Endometrial microvascular endothelial cells (primary cell): ENCODE data around the gene FIBCD1. TPM values are rescaled to one million over a fixed set of nuclear protein-coding genes. Genes with fewer than 3 reads are reported as not detected.

Experiments used
- in situ Hi-C: cut with HindIII; loops from 2 replicates; pipeline ENCODE4 v1.10.0; 2017; ENCODE audit warnings: low sequenced_read_pairs, low pct_unique_long_range_greater_than_20kb; ENCODE audit errors: inconsistent ontology term
- total RNA-seq: library from RNA; depleted of rRNA; stranded (reverse); fragments of >200 nt; gene quantifications from one replicate; pipeline ENCODE4 v1.2.3, GENCODE V29; 2015; ENCODE audit errors: inconsistent ontology term

The FIBCD1 gene
- total RNA-seq, 1 donor from 2014 or later = under 0.01 TPM

DNA sequence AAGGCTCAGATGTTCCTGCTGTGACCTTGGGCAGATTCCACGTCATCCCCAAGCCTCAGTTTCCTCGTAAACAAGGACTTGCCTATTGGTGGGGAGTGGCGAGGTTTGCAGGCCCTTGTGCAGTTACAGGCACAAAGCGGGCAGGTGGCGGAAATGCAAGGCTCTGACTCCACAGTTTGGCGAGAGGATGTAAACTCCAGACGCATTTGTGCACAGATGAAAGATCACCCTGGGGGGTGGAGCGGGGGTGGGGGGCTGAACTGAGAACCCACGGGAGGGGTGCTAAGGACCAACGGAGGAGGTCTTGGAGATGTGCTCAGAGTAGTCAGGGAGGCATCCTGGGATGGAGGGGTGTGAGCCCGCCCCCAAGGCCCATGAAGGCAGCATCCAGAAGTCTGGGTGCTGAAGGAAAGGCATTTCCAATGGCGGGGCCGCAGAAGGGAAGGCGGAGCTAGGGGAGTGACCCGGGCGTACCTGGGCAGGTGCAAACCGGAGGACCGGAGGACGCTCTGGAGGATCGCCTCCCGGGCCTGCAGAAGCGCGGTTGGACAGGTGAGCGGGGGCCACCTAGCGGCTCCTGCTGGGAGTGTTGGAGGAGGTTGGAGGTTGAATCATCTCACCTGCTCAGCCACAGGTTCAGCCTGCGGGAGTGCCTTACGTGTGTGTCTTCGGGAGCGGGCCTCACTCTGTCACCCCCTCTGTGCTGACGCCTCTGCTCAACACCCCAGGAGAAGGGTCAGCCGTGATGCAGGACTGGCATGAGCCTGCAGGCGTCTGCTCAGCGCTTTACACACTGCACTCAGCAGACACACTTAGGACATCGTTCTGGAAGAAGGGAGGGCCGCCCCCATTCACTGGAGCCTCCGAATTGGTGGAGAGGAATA is 1.9 kb upstream of the FIBCD1 start:
- in situ Hi-C loops = no loop called here

DNA sequence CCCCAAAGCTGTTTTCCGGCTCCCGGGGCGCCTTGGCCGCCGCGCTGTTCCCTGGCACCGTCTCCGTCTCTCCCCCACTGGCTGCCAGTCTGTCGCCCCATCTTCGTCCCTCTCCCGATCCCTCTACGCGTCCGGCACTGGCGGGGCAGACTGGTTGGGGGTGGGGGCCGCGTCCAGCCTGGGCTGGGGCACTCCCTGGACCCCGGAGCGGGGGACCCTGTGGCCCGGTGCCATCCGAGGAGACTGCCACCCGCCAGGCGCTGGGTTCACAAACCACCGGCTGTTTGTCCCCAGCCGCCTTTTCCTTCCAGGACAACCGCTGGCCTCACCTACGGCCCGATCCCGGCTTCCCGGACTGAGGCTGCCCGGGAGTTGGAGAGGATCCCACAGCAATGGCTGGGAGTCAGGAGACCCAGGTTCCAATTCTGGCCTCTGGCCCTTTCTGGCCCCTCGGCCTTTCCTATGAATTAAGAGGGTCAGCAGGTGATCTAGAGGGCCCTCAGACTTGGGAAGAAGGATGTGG is 1.0 kb upstream of the FIBCD1 start:
- in situ Hi-C loops = no loop called here

DNA sequence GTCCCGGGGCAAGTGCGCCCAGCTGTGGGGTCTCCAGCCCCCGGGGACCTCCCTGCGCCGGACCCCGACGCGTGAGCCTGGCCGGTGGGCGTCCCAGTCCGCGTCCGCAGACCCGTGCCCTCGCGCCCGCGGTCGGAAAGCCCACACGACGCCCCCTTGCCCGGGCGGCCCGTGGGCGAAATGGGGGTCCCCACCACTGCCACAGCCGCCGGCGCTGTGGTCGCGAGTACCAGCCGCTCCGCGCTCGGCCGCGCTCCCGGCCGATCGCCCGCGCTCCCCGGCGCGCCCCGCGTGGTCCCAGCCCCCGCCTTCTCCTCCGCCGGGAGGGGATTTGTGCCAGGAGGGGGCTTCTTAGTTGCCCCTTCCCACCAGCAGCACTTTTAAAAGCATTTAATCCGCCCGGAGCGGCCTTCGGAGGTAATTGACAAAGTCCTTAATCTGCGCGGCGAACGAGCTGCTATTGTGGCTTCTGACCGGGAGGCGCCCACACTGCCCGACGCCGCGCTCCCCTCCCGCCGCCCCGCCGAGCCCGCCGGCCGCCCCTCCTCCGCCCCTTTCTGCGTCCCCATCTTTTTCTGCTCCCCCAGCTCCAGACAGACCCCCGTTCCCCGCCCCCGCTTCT is 469 bp upstream of the FIBCD1 start:
- in situ Hi-C loops = no loop called here

DNA sequence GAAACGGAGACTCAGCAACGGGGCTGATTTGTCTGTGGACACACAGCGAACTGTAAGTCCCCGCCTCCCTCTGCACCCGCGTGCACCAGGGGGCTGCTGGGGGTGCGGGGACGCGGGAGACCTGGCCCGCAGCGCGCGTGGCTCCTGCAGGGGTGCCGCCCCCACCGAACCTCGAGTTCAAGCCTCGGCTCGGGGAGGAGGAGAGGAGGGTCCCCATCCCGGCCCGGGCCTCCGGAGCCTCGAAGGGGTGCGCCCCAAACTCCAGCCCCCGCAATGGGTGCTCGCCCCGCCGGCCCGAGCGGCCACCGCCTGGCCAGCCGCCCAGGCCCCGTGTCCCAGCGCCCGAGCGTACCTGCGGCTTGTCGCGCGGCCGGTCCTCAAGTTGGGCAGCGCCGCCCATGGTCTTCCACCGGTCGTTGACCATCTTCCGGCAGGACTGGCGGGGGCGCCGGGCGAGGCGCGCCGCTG is 829 bp downstream of the FIBCD1 start:
- in situ Hi-C loops = no loop called here

DNA sequence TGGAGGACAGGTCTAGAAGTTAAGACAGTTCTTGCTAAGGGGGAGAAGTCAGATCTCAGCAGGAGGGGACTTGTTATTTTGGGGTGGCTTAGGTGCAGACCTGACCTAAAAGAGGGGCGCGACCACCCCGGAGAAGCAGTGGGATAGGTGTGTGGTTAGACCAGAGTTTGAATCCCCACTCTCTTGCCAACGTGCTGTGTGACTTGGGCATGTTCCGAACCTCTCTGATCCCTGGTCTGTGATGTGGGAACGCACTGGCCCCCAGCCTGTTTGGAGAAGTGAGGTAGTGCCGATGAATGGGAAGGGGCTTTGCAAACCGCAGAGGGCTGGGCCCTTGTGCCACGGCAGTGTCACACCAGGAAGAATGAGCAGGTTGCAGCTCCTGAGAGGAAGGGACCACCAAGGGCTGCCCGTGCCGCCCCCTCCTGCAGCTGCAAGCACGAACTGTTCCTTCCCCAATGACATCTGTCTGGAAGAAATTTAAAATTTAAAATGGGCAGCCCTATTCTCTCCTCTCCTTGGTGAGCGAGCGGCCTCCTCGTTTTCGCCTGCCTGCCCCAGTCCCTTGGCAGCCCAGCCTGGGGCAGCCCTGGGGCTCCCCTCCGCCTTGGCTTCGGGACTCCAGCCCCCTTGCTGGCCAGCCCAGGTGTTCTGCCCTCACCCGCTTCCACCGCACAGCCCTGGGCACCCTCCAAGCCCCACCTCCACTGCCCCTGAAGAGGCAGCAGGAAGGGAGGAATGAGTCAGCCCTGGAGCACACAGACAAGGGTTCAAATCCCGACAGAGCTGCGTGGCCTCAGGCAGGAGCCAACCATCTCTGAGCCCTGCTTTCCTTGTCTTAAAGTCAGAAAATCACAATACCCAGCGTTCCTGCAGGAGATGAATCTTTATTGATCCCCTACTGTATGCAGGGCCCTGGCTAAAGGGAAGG is 1.6 kb downstream of the FIBCD1 start:
- in situ Hi-C loops = no loop called here

DNA sequence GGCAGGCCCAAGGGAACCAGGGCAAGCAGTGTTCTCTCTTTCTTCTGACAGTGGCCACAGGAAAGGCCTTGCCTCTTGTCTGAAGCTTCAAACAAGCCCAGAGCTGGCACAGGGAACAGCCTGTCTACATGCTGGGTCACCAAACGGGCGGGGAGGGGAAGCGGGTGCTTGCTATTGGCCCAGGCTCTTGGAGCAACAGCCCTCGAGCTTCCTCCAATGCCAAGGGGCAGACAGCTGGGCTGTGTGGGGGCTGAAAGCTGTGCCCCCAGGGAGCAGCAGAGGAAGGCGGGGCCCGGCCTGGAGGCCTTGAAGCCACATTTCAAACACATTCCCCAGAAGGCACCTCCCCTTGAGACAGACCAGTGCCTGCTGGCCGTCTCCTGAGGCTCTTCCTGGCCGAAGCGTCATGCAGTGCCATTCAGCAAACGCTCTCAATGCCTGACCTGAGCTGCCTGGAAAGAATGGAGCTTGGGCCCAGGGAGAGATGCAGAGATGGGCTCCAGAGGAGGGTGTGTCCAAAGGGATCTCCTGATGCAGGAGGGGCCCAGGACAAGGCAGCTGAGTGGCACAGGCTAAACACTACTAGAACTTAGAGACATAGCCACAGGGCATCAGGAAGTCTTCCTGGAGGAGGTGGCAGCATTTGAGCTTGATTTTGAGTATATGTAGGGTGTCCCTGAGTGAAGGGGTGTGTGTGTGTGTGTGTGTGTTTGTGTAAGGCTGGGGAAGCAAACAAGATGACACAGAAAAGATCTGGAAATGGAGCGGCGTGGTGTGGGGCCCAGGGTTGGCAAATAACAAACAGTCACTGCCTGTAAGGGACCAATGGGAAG is 2.5 kb downstream of the FIBCD1 start:
- in situ Hi-C loops = no loop called here

DNA sequence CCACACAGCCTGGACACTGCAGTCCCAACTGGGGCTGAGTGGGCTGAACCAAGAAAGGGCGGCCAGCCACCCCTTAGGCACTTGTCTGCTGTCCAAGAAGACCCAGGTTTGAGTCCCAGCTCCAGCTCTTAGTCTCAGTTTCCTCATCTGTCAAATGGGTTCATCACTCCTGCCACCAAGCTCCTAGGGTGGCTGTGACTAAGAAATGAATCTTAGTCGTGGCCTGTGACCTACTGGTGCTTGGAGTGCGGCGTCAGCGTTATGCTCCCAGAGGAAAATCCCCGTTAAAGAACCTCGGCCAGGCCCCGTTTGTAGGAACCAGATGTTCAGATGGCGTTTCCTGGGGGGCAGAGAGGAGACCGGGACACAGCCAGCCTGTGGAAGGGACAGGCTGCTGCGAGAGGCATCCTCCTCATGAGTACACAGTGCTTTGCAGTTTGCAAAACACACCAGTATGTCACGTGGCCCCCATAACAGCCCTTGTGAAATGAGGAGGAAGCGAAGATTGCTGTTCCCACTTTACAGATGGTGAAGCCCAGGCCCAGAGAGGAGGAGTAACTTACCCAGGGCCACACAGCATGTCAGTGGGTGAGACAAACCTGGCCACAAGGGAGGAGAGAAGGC is 3.3 kb downstream of the FIBCD1 start:
- in situ Hi-C loops = no loop called here

DNA sequence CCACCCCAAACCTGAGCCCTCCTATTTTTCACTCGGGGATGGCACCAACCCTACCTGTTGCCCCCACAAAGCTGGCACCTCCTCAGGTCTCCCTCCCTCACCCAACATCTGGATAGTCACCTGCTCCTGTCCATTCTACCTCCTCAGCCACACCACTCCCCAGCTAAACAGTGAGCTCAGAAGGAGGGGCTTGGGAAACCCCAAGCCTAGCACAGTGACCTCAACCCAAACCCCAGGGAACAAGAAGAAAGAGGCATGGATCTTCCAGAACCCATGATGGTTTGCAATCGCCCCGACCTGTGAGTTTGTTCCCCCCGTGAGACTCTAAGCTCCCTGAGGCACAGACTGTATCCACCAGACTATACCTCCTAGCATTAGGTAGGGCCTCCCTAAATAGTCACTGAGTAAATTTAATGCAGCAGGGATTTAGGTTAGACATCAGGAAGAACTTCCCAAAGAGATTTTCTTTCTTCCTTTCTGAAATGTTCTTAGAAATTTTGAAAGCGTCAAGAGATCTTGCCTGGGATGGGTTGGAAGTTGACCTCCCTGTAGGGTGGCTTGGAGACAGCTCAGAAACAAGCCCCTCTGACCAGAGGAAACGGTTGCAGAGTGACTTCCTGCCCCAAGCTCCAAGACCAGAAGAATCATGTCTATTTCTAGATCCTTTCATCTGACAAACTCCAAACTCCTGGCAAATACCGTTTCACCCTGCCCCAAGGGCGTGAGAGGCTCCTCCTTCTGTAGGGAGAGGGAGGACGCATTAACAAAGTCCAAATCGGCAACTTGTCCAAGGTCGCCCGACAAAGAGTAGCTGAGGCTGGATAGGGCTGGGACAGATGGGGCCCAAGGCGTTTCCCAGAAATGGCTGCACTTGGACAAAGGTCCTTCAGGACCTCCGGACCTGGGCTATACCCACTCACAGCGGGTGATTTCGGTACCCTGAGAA is 4.1 kb downstream of the FIBCD1 start:
- in situ Hi-C loops = no loop called here

DNA sequence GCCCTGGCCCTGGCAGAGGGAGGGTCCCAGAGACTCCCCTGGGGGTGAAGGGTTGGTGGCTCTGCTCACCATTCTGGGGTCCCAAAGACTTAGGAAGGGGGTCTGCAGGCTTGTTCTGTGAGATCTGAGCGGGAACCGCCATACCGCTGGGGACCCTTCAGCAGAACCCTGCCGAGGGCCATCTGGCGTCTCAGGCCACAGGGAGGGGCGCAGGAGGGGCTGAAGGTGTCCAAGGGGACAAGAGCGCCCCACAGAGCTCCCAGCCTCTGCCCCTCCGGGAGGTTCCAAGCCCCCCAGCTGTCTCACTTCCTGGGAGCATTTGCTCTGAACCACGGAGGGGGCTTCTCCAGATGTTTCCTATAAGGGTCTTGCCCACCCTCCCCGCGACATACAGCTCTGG is 4.8 kb downstream of the FIBCD1 start:
- in situ Hi-C loops = no loop called here

DNA sequence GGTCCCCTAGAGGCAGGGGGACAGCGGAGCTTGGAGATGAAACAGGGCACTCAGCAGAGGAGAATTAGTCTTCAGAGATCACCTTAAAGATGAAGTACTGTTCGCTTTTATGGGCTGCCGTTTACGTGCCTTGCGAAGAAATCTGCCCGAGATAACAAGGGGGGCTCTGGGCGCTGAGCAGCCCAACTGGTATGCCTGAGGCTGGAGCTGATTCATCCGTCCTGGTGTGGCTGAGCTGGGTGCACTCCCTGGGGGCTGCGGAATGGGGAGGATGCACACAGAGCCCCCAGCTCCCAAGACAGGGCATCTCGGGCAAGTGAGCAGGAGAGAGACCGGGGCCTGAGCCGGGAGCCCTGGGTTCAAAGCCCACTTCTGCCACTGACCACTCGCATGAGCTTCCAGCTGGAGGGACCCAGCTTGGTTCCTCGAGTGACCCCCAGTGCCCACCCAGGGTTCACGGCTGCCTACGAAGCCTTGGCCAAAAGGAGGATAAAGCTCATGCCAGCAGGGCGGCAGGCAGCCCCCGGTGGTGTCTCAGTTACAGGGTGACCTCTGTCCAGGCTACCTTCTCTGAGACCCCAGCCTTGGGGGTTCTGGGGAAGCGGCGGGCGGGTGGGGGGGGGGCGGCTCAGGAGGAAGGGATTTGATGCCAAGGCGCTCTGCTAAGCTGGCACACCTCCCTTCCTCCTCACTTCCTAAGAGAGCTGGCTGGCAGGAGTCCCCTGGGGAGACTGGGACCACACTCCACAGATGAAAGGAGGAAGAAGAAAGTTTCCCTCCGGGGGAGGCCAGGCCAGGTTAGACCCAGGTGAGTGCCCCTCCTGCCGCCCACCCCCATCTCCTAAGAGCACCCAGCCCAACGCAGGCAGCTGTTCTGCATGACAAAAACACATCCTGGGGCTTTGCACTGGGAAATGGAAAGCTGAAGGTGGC is 5.7 kb downstream of the FIBCD1 start:
- in situ Hi-C loops = no loop called here

DNA sequence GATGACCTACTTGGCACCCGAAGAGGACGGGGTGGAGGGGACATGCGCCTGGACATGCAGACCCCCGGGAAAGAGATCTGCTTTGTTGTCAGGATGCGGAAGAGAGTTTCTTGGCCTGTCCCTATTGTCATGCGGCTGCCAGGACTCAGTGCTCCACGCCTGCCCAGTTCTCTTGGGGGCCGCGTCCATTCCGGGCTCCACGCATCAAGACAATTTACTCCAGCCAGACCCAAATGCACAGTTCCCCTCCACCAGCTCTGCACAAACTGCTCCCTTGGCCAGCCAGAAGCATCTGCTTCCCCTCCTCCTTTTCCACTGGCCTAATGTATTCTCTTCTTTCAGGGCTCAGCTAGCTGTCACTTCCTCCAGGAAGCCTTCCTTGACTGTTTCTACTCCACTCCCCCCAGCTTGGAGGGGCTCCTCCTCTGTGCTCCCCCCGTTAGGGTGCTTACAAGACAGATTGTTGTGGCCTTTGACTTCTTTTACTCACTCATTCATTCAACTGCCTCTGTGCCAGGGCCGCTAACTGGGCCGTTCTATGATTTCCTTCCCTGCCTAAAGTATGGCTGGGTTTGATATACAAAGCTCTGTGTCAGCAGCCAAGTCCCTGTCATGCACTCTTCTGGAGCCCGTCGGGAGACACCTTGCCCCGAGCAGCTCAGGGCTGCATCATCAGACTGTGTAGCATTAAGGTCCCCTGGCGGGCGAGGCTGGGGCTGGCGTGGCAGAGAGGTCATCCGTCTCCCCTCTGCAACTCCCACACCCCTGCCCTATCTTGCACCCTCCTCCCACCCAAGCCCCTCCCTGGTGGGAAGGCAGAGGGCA is 6.6 kb downstream of the FIBCD1 start:
- in situ Hi-C loops = no loop called here

DNA sequence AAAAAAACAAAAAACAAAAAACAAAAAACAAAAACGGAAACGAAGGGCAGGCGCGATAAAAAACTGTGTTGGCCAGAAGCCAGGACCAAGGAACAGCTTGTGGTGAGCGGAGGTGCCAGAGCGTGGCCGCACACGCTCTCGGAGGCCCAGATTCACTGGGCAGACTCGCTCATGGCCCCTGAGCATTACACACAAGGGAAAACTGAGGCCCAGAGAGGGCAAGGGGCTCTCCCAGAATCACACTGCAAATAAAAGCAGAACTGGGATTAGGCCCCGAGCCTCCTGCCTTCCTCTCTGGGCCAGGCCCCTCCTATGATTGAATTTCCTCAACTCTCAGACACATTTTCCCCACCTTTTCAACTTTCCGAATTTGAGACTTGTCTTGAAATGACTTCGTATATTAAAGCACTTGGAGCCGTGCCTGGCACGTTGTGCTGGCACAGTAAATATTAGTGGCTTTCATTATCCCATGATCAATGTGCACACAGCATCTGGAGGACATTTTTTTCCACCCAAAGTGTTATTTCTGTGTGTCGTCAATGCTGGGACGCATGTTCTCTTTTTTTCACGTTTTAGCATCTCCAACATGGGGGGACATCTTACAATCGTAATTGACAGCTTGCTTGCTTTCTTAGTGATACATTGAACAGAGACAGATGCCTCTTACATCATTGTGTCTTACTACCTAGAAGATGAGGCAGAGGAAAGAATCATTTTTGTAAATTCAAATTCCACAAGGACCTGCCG is 7.4 kb downstream of the FIBCD1 start:
- in situ Hi-C loops = no loop called here

DNA sequence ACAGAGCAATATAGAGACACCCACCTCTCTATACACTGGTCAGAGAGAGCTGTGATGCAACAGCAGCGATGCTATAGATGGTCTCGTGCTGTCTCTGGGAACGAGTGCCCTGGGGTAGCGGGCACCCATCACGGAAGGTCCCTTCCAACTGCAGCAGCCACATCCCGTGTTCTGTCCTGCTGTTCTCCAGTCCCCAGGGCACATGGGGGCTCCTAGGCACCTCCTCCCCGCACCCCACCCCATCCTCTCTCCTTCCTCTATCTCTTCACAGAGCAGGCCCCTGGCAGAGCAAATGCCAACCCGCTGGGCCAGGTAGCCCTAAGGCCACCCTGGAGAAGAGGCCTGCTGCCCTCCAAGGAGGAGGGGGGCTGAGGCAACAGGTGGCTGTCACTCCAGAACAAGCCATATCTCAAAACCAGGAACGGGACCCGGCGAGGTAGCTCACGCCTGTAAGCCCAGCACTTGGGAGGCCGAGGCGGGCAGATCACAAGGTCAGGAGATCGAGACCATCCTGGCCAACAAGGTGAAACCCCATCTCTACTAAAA is 8.2 kb downstream of the FIBCD1 start:
- in situ Hi-C loops = no loop called here

DNA sequence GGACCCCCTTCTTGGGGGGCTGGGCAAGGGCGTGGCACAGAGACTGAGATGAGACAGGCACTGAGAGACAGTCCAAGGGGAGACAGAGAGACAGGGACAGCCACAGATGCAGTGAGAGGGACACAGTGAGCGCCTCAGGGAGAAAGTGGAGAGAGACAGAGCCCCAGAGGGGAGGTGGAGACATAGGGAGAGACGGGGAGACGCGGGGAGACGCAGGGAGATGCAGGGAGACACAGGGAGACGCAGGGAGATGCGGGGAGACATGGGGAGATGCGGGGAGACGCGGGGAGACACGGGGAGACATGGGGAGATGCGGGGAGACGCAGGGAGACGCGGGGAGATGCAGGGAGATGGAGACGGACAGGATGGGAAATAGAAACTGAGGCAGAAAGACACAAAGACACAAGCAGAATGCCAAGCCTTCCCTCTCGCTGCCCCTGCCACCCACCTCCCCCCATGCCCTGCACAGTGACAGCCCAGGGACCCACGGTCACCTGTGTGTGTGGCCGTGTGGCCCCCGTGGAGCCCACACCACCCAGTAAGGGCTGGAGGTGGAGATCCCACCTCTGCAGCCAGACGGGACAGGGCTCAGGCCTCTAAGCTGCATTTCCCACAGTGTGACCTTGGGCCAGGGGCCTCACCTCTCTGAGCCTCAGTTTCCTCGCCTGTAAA is 8.8 kb downstream of the FIBCD1 start:
- in situ Hi-C loops = no loop called here
